ENCODE results near the gene UQCRC2. TPM values are rescaled to one million over a fixed set of nuclear protein-coding genes. Genes with fewer than 3 reads are reported as not detected.

UQCRC2 gene
- total RNA-seq, 4 donors from 2014 or later: 109 to 172 (median 139) TPM

DNA sequence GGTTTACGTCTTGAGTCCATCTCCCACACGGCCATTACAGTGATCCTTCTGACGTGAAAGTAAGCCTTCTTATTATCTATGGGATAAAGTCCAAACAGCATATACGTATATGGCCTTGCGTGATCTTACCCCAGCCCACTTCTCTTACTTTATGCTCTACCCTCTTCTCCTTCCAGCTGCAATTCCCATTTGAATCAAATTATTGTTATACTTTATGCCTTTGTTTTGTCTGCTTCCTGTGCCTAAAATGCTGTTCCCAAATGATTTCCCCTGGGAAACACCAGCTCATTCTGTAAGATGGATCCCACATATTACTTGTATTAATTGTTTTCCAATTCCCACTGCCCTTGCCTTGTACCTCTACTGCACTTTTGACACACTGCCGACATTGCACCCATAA lies 11.2 kb downstream of the UQCRC2 start:
- Histone ChIP-seq H3K27ac (no peak overlapping the region), H3K4me3 (no peak overlapping the region), H3K36me3 (peaks cover 99% of the 10 kb centered on the region), H3K4me1 (no peaks in the 10 kb centered on the region), H3K27me3 (no peaks in the 10 kb centered on the region), H3K9me3 (no peaks in the 10 kb centered on the region)
- DNase-seq (ENCODE audit: low spot score in 2 of 2): no peak
- no peak for TF ChIP-seq POLR2AphosphoS5 (IDR thresholded peaks at IDR 0.05)
- TF ChIP-seq POLR2A (IDR thresholded peaks at IDR 0.05): no peak
- no peak for TF ChIP-seq EP300 (IDR thresholded peaks at IDR 0.05)
- 88% methylated on average over 6 of the region's 6 CpGs for WGBS

DNA sequence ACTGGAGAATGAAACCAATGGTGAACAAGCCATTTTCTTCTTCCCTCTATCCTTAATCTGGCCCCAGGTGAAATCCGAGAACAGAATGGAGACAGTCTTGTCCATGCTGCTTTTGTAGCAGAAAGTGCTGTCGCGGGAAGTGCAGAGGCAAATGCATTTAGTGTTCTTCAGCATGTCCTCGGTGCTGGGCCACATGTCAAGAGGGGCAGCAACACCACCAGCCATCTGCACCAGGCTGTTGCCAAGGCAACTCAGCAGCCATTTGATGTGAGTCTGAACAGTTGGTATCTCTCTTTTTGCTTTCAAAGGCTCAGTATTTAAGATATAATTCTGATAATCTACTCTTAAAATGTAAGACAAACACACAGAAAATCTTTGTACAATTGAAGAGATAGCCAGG lies 18.7 kb downstream of the UQCRC2 start:
- Histone ChIP-seq H3K36me3 (peaks cover 95% of the 10 kb centered on the region), H3K27me3 (no peaks in the 10 kb centered on the region), H3K4me3 (no peak overlapping the region), H3K27ac (no peak overlapping the region), H3K4me1 (no peaks in the 10 kb centered on the region), H3K9me3 (no peaks in the 10 kb centered on the region)
- TF ChIP-seq, protein P1, sequence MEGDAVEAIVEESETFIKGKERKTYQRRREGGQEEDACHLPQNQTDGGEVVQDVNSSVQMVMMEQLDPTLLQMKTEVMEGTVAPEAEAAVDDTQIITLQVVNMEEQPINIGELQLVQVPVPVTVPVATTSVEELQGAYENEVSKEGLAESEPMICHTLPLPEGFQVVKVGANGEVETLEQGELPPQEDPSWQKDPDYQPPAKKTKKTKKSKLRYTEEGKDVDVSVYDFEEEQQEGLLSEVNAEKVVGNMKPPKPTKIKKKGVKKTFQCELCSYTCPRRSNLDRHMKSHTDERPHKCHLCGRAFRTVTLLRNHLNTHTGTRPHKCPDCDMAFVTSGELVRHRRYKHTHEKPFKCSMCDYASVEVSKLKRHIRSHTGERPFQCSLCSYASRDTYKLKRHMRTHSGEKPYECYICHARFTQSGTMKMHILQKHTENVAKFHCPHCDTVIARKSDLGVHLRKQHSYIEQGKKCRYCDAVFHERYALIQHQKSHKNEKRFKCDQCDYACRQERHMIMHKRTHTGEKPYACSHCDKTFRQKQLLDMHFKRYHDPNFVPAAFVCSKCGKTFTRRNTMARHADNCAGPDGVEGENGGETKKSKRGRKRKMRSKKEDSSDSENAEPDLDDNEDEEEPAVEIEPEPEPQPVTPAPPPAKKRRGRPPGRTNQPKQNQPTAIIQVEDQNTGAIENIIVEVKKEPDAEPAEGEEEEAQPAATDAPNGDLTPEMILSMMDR (IDR thresholded peaks at IDR 0.05): no peak
- TF ChIP-seq EP300 (IDR thresholded peaks at IDR 0.05) (no peak), POLR2AphosphoS5 (IDR thresholded peaks at IDR 0.05) (no peak), POLR2A (IDR thresholded peaks at IDR 0.05) (no peak)
- WGBS: 96% methylated on average over 4 of the region's 4 CpGs
- no peak for DNase-seq (ENCODE audit: low spot score in 2 of 2)

DNA sequence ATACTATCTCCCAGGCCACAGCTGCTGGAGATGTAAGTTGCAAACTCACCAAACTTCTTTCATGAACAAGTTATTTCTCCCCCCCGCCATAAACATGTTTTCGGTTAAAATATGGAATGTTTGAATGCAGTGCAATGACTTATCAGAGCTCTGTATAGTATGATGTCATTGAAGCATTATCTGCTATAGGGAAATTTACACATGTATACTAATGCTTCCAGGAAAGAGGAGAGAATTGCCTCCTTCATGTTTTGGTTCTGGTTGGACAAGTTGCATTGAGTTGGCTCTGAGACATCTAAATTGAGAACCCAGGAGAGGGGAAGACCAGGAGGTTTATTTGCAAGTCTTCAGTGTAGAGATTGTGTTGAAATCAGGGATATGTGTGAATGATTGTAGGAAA lies 20.8 kb downstream of the UQCRC2 start:
- H3K27me3 ChIP-seq: no peaks in the 10 kb centered on the region
- no peaks in the 10 kb centered on the region for H3K9me3 ChIP-seq
- no peak for DNase-seq (ENCODE audit: low spot score in 2 of 2)
- H3K4me1 ChIP-seq: no peaks in the 10 kb centered on the region
- H3K4me3 ChIP-seq: no peak overlapping the region
- H3K36me3 ChIP-seq: peaks cover 95% of the 10 kb centered on the region
- no peak overlapping the region for H3K27ac ChIP-seq
- TF ChIP-seq POLR2A (IDR thresholded peaks at IDR 0.05): no peak
- TF ChIP-seq, protein P1 (IDR thresholded peaks at IDR 0.05): no peak
- no peak for TF ChIP-seq POLR2AphosphoS5 (IDR thresholded peaks at IDR 0.05)
- TF ChIP-seq EP300 (IDR thresholded peaks at IDR 0.05): no peak
- 91% methylated on average over 2 of the region's 2 CpGs for WGBS

DNA sequence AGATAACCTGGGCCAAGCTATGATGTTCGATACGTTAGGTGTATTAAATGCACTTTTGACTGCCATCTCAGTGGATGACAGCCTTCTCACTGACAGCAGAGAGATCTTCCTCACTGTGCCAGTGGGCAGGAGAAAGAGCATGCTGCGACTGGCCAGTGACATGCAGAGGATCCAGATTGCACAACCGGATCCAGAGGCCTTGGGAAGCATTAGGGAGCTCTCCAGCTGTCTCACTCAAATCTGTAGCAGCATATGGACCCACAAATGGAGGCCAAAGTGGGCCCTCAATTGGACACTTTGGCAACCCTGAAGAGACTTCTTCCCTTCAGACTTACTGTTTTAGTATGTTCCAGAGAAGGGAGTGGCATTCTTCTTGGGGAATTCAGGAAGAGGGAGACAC lies 26.9 kb downstream of the UQCRC2 start:
- no peaks in the 10 kb centered on the region for H3K4me1 ChIP-seq
- WGBS: 74% methylated on average over 4 of the region's 4 CpGs
- H3K36me3 ChIP-seq: peaks cover 99% of the 10 kb centered on the region
- H3K27me3 ChIP-seq: no peaks in the 10 kb centered on the region
- H3K4me3 ChIP-seq: no peak overlapping the region
- H3K9me3 ChIP-seq: no peaks in the 10 kb centered on the region
- no peak for TF ChIP-seq POLR2AphosphoS5 (IDR thresholded peaks at IDR 0.05)
- no peak for TF ChIP-seq EP300 (IDR thresholded peaks at IDR 0.05)
- TF ChIP-seq POLR2A (IDR thresholded peaks at IDR 0.05): no peak
- TF ChIP-seq, protein P1 (IDR thresholded peaks at IDR 0.05): no peak
- no peak for DNase-seq (ENCODE audit: low spot score in 2 of 2)
- H3K27ac ChIP-seq: no peak overlapping the region

DNA sequence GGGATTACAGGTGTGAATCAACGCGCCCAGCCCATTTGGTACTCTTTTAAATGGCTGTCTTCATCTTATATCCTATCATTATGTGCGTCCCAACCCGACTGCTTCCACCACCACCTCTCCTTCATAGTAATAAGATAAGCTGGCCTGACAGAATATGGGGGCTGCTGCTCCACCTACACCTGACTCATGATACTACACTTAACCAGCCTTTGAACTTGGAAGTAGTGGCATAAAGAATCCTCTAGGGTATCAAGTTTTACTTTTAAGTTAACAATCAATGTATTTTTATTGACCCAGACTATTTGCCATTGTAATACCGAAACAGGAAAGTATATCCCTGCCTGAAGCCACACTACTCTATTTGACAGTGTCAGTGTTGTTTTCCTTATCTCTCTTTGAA lies 28.9 kb downstream of the UQCRC2 start:
- no peak for DNase-seq (ENCODE audit: low spot score in 2 of 2)
- Histone ChIP-seq H3K27ac (no peak overlapping the region), H3K36me3 (peaks cover 86% of the 10 kb centered on the region), H3K4me3 (no peak overlapping the region), H3K4me1 (no peaks in the 10 kb centered on the region), H3K27me3 (no peaks in the 10 kb centered on the region), H3K9me3 (no peaks in the 10 kb centered on the region)
- whole genome bisulfite sequencing: 96% methylated on average over 5 of the region's 5 CpGs
- TF ChIP-seq POLR2A (IDR thresholded peaks at IDR 0.05) (no peak), POLR2AphosphoS5 (IDR thresholded peaks at IDR 0.05) (no peak), EP300 (IDR thresholded peaks at IDR 0.05) (no peak)
- TF ChIP-seq, protein P1 (IDR thresholded peaks at IDR 0.05): no peak

DNA sequence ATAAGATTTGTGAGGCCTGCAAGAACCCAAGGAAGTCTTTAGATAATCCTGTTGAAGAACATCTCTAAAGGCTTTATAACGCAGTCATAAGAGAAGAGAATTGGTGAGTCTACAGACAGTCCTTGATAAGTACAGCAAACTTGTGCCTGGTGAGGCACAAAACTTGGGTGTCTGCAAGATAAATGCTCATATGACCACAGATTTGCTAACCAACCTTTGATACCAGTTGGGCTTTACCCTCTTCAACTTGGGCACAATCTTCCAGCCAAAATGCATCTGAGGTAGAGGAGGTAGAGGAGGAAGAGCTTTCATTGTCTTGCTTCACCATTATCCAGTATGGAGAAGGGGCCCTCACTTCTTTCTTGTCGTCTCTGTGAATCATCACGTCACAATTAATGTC lies 30.9 kb downstream of the UQCRC2 start:
- peaks cover 66% of the 10 kb centered on the region for H3K36me3 ChIP-seq
- DNase-seq (ENCODE audit: low spot score in 2 of 2): no peak
- H3K9me3 ChIP-seq: no peaks in the 10 kb centered on the region
- H3K27me3 ChIP-seq: no peaks in the 10 kb centered on the region
- peaks cover 2% of the 10 kb centered on the region for H3K4me1 ChIP-seq
- TF ChIP-seq, protein P1 (IDR thresholded peaks at IDR 0.05): no peak
- TF ChIP-seq EP300 (IDR thresholded peaks at IDR 0.05) (no peak), POLR2A (IDR thresholded peaks at IDR 0.05) (no peak), POLR2AphosphoS5 (IDR thresholded peaks at IDR 0.05) (no peak)
- H3K4me3 ChIP-seq: no peak overlapping the region
- 88% methylated on average over 3 of the region's 3 CpGs for WGBS
- no peak overlapping the region for H3K27ac ChIP-seq
